HG02798 (cell line): ENCODE results near the gene CHD8.
"Not testable (repeated sequence)": the region's sequence is repeated elsewhere in the genome, so short reads cannot be mapped to it uniquely, and the experiment has no call there.

ENCODE experiments used
- ATAC-seq: cut with Tn5 transposase; IDR thresholded peaks from one replicate; pipeline ENCODE4 v1.9.1; 2021; ENCODE audit warnings: mild to moderate bottlenecking; ENCODE audit not compliant: unreplicated experiment, poor library complexity

Gene CHD8

DNA sequence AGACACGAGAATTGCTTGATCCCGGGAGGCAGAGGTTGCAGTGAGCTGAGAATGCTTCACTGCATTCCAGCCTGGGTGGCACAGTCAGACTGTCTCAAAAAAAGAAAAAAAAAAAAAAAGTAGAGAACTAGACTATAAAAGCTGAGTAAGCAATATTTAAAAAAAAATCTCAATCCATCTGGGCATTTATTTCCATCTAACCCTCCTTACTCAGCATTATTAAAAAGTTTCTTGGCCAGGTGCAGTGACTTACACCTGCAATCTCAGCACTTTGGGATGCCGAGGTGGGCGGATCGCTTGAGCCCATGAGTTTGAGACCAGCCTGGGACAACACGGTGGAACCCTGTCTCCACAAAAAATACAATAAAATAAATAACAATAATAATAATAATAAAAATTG is 76.6 kb downstream of the CHD8 start:
- no peak for ATAC-seq

DNA sequence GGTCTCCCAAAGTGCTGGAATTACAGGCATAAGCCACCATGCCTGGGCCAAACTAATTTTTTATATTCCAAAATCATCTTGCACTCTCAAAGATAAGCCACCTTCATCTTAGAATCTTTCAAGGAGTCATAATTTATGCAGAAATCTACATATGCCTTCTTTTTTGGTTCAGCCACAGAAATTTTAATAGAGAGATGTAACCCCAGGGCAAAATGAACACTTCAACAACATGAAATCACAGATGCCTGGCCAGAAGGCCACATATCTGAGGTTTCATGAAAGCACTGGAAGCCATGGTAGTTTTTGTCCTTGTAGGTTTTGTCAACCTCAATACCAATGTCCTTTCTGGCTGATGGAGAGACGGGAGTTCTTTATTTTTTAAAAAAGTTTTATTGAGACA is 81.9 kb downstream of the CHD8 start:
- no peak for ATAC-seq

DNA sequence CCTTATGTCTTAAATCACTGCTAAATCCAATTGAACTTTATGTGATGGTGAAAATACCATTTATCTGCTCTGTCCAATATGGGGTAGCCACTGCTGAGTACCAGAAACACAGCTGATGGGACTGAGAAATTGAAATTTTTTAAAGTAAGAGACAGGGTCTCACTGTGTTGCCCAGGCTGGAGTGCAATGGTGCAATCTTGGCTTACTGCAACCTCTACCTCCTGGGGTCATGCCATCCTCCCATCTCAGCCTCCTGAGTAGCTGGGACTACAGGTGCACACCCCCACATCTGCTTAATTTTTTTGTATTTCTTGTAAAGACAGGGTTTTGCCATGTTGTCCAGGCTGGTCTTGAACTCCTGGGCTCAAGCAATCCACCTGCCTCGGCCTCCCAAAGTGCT is 83.1 kb downstream of the CHD8 start:
- ATAC-seq: not testable (repeated sequence)

DNA sequence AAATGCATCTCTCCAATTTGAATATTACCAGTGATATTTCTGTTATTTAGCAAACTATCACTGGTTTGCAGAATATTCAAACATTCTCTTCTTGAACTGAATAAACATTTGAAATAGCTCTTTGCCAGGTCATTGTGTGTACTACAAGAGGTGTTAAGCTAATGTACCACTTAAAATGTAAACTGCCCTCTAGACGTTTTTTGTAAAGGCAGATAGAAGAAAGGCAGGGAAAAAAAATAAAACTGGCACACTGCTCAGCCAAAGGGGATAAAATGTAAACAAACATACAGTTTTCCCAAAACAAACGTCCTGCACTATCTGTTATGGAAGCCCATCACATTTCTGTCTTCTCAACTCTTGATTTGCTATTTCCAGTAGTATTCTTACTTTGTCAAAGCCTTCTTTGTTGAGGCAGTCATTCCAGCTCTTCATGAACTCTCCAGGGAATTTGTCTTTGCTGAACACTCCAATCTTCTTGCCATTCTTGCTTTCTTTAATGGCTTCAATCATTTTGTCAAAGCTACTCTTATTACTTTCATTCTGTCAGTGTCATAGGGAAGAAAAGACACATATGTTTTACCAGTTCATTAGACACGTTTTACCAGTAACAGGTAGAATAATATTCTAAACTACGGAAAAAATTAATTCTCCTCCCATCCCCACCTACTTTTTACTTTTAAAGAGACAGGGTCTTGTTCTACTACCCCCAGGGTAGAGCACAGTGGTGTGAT is 85.8 kb downstream of the CHD8 start:
- no peak for ATAC-seq

DNA sequence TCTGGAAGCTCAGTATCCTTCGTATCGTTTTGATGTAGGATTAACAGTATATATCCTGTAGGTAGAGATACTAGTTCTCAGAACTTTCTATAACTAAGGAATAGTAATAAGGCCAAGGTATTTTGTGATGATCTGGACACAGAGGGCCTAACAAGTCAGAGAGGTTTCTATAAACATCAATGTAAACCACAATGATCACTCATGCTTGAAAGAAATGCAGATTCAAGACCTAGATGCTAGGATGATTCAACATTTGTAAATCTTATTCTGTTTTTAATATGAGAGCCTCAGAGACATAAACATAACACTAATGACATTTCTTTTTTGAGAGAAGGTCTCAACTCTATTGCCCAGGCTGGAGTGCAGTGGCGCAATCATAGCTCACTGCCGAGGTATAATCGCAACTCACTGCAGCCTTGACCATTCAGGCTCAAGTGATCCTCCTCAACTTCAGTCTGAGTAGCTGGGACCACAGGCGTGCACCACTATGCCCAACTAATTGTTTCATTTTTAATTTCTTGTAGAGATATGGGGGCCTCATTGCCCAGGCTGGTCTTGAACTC is 88.3 kb downstream of the CHD8 start:
- ATAC-seq: no peak

DNA sequence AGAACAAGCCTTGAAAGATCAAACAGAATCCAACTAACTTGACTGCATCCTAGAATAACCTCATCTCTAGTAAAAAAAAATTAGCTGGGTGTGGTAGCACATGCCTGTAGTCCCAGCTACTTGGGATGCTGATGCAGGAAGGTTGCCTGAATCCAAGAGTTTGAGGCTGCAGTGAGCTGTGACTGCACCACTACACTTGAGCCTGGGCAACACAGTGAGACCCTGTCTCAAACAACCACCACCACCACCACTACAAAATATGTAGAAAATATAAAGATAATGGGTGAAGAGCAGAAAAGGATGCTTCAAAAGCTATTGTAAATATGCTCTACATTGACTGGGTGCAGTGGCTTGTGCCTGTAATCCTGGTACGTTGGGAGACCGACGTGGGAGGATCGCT is 99.4 kb downstream of the CHD8 start:
- ATAC-seq: no peak

DNA sequence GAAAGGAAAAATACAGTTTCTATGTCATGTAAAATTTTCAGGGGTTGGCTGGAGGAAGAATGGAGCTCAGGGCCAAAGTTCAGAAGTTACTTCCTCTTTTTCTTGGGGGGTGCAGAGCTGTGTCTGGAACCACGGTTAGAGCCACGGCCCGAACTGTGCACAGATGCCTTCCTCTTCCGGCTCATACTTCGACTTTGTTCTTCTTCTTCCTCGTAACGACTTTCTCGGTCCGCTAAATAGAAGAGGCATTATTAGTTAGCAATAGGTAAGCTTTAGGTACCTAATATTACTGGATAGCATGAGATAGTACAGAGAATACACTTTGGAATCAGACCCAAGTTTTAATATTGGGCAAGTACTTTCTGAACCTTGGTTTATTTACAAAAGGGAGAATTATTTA is 103.3 kb downstream of the CHD8 start:
- no peak for ATAC-seq

DNA sequence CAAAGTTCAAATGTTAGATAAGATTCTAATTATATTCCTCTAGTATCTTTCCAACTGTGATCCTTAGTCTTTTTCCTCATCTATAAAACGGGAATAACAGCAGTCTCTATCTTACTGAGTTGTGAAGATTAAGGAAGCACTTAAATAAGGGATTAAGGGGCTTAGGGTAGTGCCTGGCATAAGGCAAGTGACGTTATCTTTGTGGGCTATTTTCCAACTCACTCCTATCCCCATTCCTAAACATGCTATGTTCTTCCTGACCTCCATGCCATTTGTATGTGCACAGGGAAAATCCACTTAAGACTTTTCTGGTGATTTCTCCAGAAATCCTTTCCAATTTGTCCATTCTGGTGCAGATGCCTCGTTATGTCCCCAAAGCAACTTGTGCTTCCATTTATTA is 105.4 kb downstream of the CHD8 start:
- no peak for ATAC-seq

DNA sequence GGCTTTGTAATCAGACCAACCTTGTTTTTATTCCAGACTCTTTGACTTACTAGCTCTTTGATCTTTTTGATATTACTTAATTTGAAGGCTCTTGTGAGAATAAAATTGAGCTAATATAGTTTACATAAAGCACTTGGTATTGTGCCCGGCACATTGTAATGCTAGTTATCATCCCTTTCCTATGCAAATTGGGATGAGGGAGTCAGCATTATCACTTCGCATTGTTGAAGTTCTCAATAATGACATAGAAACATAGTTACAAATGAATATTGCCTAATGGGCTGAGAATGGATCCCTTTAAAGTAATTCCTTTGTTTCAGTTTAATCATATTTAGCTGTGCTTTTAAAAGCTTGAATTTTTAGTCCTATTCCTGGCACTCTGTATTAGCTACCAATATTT is 108.7 kb downstream of the CHD8 start:
- ATAC-seq: no peak

DNA sequence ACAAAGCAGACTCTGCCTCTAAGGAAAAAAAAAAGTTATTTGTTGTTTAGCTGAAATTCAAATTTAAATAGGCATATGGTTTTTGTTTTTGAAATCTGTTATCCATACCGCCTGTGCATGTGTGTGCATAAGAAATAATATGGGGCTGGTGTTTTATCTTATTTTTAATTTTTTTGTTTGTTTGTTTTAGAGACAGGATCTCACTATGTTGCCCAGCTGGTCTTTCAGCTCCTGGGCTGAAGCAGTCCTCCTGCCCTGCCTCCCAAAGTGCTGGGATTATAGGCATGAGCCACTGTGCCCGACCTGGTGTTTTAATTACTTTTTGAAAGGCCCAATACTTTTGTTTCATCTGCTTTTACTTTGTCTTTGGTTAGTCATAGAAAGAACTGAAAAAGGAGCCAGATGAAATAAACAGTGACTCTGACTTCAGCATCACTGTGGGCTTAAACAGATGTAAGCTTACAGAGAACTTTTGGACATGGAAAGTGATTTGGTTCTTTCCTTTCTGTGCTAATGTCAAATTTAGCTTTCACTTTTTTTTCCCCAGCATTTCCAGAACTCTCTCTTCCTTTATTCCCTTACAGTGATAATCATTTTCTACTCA is 109.3 kb downstream of the CHD8 start:
- ATAC-seq: no peak

DNA sequence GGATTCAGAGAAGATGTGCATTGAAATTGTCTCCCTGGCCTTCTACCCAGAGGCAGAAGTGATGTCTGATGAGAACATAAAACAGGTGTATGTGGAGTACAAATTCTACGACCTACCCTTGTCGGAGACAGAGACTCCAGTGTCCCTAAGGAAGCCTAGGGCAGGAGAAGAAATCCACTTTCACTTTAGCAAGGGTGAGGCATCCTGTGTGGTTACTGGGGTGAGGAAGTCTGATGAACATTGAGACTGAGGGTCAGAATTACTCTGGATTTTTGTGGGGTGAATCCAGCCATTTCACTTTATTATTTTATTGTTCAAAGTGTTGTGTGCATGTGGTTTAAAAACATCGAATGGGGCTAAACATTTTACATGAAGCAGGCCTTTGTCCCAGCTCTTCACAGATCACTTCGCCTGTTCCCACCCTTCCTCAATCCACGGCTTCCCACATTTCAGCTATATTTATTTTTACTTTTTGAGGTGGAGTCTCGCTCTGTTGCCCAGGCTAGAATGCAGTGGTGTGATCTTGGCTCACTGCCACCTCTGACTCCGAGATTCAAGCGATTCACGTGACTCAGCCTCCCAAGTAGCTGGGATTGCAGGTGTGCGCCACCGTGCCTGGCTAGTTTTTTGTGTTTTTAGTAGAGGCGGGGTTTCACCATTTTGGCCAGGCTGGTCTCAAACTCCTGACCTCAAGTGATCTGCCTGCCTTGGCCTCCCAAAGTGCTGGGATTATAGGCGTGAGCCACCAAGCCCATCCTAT is 112.7 kb downstream of the CHD8 start:
- ATAC-seq: no peak
